GM23338 (cell line): ENCODE data around the gene SPACA4.

ENCODE experiments used
- CREB1 ChIP-seq: fragments of 250-450 bp; sonication (Bioruptor Pico); IDR thresholded peaks from 2 replicates; pipeline ENCODE4 v1.5.0; 2020; ENCODE audit warnings: low read depth, mild to moderate bottlenecking, moderate library complexity
- EZH2 ChIP-seq: fragments of 200-600 bp; sonication (generic); IDR thresholded peaks from one replicate; pipeline ENCODE4 v1.8.0; 2017; ENCODE audit warnings: antibody characterized with exemption, mild to moderate bottlenecking, low read depth; ENCODE audit not compliant: unreplicated experiment
- EZH2phosphoT487 ChIP-seq: fragments of 200-600 bp; sonication (generic); IDR thresholded peaks from one replicate; pipeline ENCODE4 v1.8.1; 2018; ENCODE audit warnings: antibody characterized with exemption; ENCODE audit not compliant: unreplicated experiment
- JUNB ChIP-seq: IDR thresholded peaks from one replicate; pipeline ENCODE4 v1.6.1; 2016; ENCODE audit warnings: antibody characterized with exemption; ENCODE audit not compliant: unreplicated experiment
- NANOG ChIP-seq: IDR thresholded peaks from 2 replicates; pipeline ENCODE4 v1.6.1; 2016; ENCODE audit warnings: antibody characterized with exemption, borderline replicate concordance
- POLR2AphosphoS5 ChIP-seq: IDR thresholded peaks from 2 replicates; pipeline ENCODE4 v1.6.1; 2016; ENCODE audit warnings: antibody characterized with exemption, low read depth
- STAT1 ChIP-seq: IDR thresholded peaks from one replicate; pipeline ENCODE4 v1.6.1; 2016; ENCODE audit warnings: antibody characterized with exemption; ENCODE audit not compliant: unreplicated experiment
- ZNF331 ChIP-seq: fragments of 250-450 bp; sonication (Bioruptor Pico); IDR thresholded peaks from 2 replicates; pipeline ENCODE4 v1.5.0; 2020; ENCODE audit warnings: low read depth, mild to moderate bottlenecking, moderate library complexity
- TF ChIP-seq, protein P1 (sequence below), 2 experiments: fragments of 200-600 bp in 1 of 2; sonication (generic) in 1 of 2; conservative IDR thresholded peaks; 2 replicates each; pipeline versions ENCODE4 v1.5.1 to v1.6.1; 2016 to 2017; ENCODE audit warnings: antibody characterized with exemption in 2 of 2, low read depth in 2 of 2, mild to moderate bottlenecking in 2 of 2, moderate library complexity in 1 of 2
- TF ChIP-seq, protein P2 (sequence below): IDR thresholded peaks from one replicate; pipeline ENCODE4 v1.6.1; 2018; ENCODE audit warnings: antibody characterized with exemption; ENCODE audit not compliant: unreplicated experiment

DNA sequence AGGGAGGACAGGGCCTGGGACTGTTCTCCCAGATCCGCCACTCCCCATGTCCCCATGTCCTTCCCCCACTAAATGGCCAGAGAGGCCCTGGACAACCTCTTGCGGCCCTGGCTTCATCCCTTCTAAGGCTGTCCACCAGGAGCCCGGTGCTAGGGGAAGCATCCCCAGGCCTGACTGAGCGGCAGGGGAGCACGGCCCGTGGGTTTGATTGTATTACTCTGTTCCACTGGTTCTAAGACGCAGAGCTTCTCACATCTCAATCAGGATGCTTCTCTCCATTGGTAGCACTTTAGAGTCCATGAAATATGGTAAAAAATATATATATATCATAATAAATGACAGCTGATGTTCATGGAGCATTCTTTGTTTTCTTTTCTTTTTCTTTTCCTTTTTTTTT is 815 bp downstream of the SPACA4 start:
- TF ChIP-seq, protein P1, sequence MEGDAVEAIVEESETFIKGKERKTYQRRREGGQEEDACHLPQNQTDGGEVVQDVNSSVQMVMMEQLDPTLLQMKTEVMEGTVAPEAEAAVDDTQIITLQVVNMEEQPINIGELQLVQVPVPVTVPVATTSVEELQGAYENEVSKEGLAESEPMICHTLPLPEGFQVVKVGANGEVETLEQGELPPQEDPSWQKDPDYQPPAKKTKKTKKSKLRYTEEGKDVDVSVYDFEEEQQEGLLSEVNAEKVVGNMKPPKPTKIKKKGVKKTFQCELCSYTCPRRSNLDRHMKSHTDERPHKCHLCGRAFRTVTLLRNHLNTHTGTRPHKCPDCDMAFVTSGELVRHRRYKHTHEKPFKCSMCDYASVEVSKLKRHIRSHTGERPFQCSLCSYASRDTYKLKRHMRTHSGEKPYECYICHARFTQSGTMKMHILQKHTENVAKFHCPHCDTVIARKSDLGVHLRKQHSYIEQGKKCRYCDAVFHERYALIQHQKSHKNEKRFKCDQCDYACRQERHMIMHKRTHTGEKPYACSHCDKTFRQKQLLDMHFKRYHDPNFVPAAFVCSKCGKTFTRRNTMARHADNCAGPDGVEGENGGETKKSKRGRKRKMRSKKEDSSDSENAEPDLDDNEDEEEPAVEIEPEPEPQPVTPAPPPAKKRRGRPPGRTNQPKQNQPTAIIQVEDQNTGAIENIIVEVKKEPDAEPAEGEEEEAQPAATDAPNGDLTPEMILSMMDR (conservative IDR thresholded peaks at IDR 0.05; ENCODE audit: low read depth in 2 of 2) = no peak
- TF ChIP-seq EZH2 (no peak), EZH2phosphoT487 (no peak), CREB1 (CRISPR knock-in tag) (no peak), POLR2AphosphoS5 (no peak), STAT1 (no peak), NANOG (no peak), JUNB (no peak), ZNF331 (CRISPR knock-in tag) (no peak)
- TF ChIP-seq, protein P2, sequence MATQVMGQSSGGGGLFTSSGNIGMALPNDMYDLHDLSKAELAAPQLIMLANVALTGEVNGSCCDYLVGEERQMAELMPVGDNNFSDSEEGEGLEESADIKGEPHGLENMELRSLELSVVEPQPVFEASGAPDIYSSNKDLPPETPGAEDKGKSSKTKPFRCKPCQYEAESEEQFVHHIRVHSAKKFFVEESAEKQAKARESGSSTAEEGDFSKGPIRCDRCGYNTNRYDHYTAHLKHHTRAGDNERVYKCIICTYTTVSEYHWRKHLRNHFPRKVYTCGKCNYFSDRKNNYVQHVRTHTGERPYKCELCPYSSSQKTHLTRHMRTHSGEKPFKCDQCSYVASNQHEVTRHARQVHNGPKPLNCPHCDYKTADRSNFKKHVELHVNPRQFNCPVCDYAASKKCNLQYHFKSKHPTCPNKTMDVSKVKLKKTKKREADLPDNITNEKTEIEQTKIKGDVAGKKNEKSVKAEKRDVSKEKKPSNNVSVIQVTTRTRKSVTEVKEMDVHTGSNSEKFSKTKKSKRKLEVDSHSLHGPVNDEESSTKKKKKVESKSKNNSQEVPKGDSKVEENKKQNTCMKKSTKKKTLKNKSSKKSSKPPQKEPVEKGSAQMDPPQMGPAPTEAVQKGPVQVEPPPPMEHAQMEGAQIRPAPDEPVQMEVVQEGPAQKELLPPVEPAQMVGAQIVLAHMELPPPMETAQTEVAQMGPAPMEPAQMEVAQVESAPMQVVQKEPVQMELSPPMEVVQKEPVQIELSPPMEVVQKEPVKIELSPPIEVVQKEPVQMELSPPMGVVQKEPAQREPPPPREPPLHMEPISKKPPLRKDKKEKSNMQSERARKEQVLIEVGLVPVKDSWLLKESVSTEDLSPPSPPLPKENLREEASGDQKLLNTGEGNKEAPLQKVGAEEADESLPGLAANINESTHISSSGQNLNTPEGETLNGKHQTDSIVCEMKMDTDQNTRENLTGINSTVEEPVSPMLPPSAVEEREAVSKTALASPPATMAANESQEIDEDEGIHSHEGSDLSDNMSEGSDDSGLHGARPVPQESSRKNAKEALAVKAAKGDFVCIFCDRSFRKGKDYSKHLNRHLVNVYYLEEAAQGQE = no peak
